Measurements from ENCODE around the gene CNOT6L. TPM values are rescaled to one million over a fixed set of nuclear protein-coding genes. Genes with fewer than 3 reads are reported as not detected.

Gene CNOT6L
- total RNA-seq, 2 experiments from 2014 or later: 108 to 122 TPM

- H3K27me3 Mint-ChIP-seq: no peaks in the 10 kb centered on the region
- H3K4me3 Mint-ChIP-seq: peak overlapping the region; percentile 95
- H3K27ac Mint-ChIP-seq: peak overlapping the region; percentile 100
- ChIA-PET POLR2A (interaction anchor here (0.6 to 2.8 kb wide), 5 partner anchors 10 to 91 kb away, joined by 3 to 19 read pairs (median 4); partner anchors contain the start of gene MRPL1), CTCF (interaction anchor here (0.7 to 3.0 kb wide), 5 partner anchors 14 to 41 kb away, joined by 3 to 14 read pairs (median 5); no protein-coding TSS in a partner anchor)
- H3K4me1 Mint-ChIP-seq: peaks cover 46% of the 10 kb centered on the region
- peaks cover 26% of the 10 kb centered on the region for H3K36me3 Mint-ChIP-seq (ENCODE audit: low read depth)
- DNase-seq: no peak
- no peaks in the 10 kb centered on the region for H3K9me3 Mint-ChIP-seq
These were observed 255 bp upstream of the CNOT6L start for GRCh38 chr4:77819404-77819842.

DNA sequence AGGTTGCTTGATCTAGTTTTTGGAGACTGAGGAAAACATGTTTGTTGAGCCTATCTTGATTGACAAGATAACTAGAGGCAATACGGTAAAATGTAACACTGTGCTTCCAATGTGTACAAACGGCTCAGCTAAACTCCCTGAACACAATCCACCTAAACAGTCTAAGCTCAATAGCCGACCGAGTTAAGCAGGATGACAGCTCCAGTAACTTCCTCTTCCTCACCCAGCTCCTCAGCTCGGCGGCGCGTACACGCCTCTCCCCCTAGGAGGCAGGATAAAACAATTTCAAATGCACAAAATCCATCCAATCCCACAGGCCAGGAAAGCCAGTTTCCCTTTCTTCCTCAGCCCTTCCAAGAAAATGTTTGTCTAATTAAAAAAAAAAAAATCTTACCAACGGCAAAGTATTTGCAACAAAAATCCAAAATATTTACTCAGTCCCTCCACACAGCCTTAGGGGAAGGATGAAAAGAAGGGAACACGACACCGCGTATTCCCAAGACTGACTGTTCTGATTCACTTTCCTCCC is 1.0 kb downstream of the CNOT6L start:
- Mint-ChIP-seq H3K36me3 (ENCODE audit: low read depth) (peaks cover 32% of the 10 kb centered on the region), H3K27ac (peak overlapping the region; percentile 96), H3K27me3 (no peaks in the 10 kb centered on the region), H3K9me3 (no peaks in the 10 kb centered on the region), H3K4me3 (peak overlapping the region; percentile 96), H3K4me1 (peaks cover 56% of the 10 kb centered on the region)
- POLR2A ChIA-PET: interaction anchor here (0.5 to 1.8 kb wide), 7 partner anchors 17 to 799 kb away, joined by 3 to 11 read pairs (median 4); partner anchors contain the start of gene MRPL1
- CTCF ChIA-PET: interaction anchor here (0.7 to 2.3 kb wide), 11 partner anchors 9 to 113 kb away, joined by 3 to 8 read pairs (median 4); partner anchors contain the start of gene MRPL1
- DNase-seq: peak; percentile 57

DNA sequence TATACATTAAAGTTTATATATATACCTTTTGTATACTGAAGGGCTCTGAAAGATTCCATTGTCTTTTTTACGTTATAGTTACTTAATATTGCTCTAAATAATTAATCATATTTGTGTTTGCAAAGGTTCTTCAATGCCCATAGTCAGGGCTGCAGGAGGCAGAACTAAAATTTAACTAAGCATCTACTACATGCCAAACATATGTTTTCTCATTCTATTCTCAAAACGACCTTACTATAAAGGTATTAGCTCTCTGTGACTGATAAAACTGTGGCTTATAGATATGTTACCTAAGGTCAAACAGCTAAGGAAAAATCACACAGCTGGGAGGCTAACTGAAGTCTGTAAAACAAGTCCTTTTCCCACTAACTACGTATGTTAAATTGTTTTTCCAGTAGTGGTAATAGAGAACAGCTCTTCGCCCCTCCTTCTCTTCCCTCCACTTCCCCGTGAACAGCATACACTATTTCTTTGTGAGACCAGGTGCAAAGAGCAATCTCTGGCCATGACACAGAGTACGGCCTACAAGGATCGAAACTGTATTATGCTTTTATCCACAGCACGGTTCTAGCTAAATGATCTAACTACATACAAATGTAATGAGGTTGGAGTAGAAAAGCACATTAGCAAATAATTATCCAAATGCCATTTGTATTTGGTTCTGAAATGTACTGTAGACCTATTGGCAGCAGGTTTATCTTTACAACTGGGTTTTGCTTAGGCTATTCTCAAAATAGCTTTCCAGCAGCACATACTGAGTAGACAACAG is 1.7 kb downstream of the CNOT6L start:
- peaks cover 55% of the 10 kb centered on the region for H3K4me1 Mint-ChIP-seq
- CTCF ChIA-PET: interaction anchor here (0.8 to 2.3 kb wide), 10 partner anchors 8 to 112 kb away, joined by 3 to 8 read pairs (median 4); partner anchors contain the start of gene MRPL1
- POLR2A ChIA-PET: interaction anchor here (0.5 to 1.8 kb wide), 4 partner anchors 16 to 45 kb away, joined by 3 to 11 read pairs (median 5); partner anchors contain the start of gene MRPL1
- H3K27me3 Mint-ChIP-seq: no peaks in the 10 kb centered on the region
- peaks cover 1% of the 10 kb centered on the region for H3K9me3 Mint-ChIP-seq
- H3K27ac Mint-ChIP-seq: peak overlapping the region; percentile 96
- DNase-seq: peak; percentile 18
- peaks cover 36% of the 10 kb centered on the region for H3K36me3 Mint-ChIP-seq (ENCODE audit: low read depth)
- H3K4me3 Mint-ChIP-seq: peak overlapping the region; percentile 96

GRCh38 chr4:77816546-77816945 is 2.6 kb downstream of the CNOT6L start:
- CTCF ChIA-PET: no interaction called here
- POLR2A ChIA-PET: interaction anchor here (1.0 kb wide), 1 partner anchor 45 kb away, joined by 3 read pairs; no protein-coding TSS in a partner anchor
- Mint-ChIP-seq H3K36me3 (ENCODE audit: low read depth) (peaks cover 39% of the 10 kb centered on the region), H3K4me1 (peaks cover 52% of the 10 kb centered on the region), H3K9me3 (peaks cover 1% of the 10 kb centered on the region), H3K27ac (no peak overlapping the region), H3K27me3 (no peaks in the 10 kb centered on the region), H3K4me3 (peak overlapping the region; percentile 59)
- no peak for DNase-seq

DNA sequence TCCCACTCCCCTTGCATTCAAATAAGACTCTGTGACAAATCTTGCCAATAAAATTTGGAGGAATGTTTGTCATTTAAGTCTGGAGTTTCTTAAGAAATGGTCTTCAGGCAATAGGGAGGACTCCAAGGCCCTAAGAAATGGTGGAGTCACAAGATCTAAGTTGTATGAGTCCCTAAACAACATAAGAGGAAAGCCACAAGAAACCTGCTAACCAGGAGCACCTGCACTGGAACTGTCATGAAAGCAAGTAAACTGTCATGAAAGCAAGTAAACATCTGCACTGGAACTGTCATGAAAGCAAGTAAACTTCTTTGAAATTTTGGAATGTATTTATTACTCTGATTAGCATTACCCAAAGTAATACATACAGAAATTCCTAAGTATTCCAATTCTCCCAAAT is 3.5 kb downstream of the CNOT6L start:
- Mint-ChIP-seq H3K9me3 (peaks cover 1% of the 10 kb centered on the region), H3K4me1 (peaks cover 54% of the 10 kb centered on the region), H3K27me3 (no peaks in the 10 kb centered on the region), H3K27ac (peak overlapping the region; percentile 43), H3K36me3 (ENCODE audit: low read depth) (peaks cover 48% of the 10 kb centered on the region), H3K4me3 (peak overlapping the region; percentile 37)
- ChIA-PET CTCF (no interaction called here), POLR2A (no interaction called here)
- peak; percentile 40 for DNase-seq

DNA sequence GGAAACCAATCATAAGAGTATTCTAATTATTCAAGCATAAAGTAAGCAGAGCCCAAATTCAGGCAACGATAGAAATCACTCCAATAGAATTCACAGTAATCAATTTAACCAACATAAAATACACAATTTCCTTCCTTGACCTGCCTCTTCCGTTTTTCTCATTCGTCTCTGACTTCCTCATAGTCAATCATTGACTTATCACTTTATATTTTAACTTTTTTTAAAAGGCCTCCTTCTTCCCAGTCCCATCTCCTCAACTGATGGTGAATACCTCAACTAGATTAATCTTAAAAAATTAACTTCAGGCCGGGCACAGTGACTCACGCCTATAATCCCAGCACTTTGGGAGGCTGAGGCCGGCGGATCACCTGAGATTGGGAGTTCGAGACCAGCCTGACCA is 13.3 kb downstream of the CNOT6L start:
- H3K27me3 Mint-ChIP-seq: no peaks in the 10 kb centered on the region
- no peak overlapping the region for H3K4me3 Mint-ChIP-seq
- peaks cover 37% of the 10 kb centered on the region for H3K36me3 Mint-ChIP-seq (ENCODE audit: low read depth)

DNA sequence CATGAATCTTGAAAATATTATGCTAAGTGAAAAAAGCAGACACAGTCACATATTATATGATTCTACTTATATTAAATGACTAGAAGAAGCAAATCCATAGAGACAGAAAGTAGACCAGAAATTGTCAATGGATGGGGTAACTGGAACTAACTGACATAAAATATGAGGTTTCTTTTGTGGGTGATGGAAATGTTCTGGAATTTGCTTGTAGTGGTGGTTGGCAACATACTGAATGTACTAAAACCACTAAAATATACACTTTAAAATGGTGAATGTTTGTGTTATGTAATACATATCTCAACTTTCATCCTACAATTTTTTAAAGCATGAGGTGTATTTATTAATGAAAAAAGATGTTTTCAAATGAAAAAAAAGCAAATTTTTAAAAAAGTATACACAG is 14.7 kb downstream of the CNOT6L start:
- CTCF ChIA-PET: interaction anchor here (1.2 kb wide), 1 partner anchor 84 kb away, joined by 3 read pairs; no protein-coding TSS in a partner anchor
- Mint-ChIP-seq H3K27me3 (no peaks in the 10 kb centered on the region), H3K27ac (no peak overlapping the region), H3K36me3 (ENCODE audit: low read depth) (peaks cover 33% of the 10 kb centered on the region), H3K9me3 (no peaks in the 10 kb centered on the region), H3K4me3 (no peak overlapping the region), H3K4me1 (peaks cover 53% of the 10 kb centered on the region)
- DNase-seq: no peak
- POLR2A ChIA-PET: no interaction called here

More for the DNA sequence above, 13.3 kb downstream of the CNOT6L start:
- DNase-seq: no peak
- ChIA-PET POLR2A (no interaction called here), CTCF (interaction anchor here (1.2 kb wide), 1 partner anchor 82 kb away, joined by 3 read pairs; no protein-coding TSS in a partner anchor)
- Mint-ChIP-seq H3K4me1 (peaks cover 51% of the 10 kb centered on the region), H3K27ac (no peak overlapping the region), H3K9me3 (no peaks in the 10 kb centered on the region)

GRCh38 chr4:77802402-77802801 is 16.8 kb downstream of the CNOT6L start:
- POLR2A ChIA-PET: no interaction called here

DNA sequence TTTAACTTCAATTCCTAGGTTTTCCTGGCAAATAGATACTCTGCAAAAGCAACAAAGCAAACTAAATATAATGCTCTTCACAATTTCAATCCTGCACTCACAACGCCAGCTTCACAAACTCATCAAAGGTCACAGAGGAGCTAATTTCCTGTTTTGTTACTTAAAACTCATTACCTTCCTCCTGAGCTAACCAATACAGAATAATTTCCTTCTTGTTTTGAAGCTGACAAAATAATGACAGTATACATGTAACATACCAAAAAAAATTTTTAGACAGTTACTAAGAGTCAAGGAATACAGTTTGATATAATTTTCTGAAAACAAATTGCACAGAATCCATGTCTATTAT is 17.9 kb downstream of the CNOT6L start:
- Mint-ChIP-seq H3K4me1 (peaks cover 59% of the 10 kb centered on the region), H3K27me3 (no peaks in the 10 kb centered on the region), H3K27ac (peak overlapping the region; percentile 77), H3K4me3 (peak overlapping the region; percentile 62), H3K36me3 (ENCODE audit: low read depth) (peaks cover 41% of the 10 kb centered on the region), H3K9me3 (peaks cover 3% of the 10 kb centered on the region)
- POLR2A ChIA-PET: interaction anchor here (0.6 to 1.1 kb wide), 4 partner anchors 17 to 88 kb away, joined by 3 to 6 read pairs (median 4); no protein-coding TSS in a partner anchor
- DNase-seq: peak; percentile 8
- CTCF ChIA-PET: interaction anchor here (1.1 to 1.5 kb wide), 4 partner anchors 11 to 50 kb away, joined by 3 to 4 read pairs (median 3); no protein-coding TSS in a partner anchor

More at GRCh38 chr4:77802402-77802801, 16.8 kb downstream of the CNOT6L start:
- Mint-ChIP-seq H3K27ac (no peak overlapping the region), H3K4me1 (peaks cover 61% of the 10 kb centered on the region), H3K4me3 (no peak overlapping the region), H3K36me3 (ENCODE audit: low read depth) (peaks cover 40% of the 10 kb centered on the region), H3K27me3 (no peaks in the 10 kb centered on the region), H3K9me3 (no peaks in the 10 kb centered on the region)
- CTCF ChIA-PET: no interaction called here
- no peak for DNase-seq

DNA sequence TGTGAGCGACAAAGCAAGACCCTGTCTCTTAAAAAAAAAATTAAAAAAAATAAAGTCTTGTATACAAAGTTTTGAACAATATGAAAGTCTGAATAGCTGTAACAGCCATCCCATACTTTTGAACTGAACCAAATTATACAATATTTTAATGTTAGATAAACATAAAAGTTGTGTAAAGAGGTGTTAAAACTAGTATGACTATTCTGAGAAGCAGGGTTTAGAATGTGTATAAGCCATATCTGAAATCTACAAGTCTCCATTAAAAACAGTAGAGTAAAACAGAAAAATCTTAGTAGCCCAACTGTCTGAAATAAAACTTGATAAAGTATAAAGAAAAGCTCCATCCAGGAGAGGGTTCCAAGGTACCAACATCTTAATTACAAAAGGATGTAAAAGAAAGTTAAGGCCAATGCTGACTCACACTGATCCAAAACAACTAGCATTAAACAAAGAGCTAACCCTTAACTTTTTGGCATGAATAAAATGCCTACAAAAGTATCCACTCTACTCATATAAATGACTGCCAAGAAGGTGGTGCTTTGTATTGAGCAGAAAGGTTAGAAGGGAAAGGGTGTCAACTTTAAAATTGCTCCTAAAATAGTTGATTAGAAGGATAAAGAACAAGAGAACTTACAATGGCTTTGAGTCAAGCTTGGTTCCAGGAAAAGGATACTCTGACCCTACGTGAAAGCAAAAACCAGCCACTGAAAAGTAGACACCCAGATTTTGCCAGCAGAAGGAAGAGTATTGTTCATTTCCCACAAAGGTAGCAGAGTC is 18.5 kb downstream of the CNOT6L start:
- CTCF ChIA-PET: interaction anchor here (0.6 to 1.5 kb wide), 6 partner anchors 11 to 76 kb away, joined by 3 to 4 read pairs (median 3); no protein-coding TSS in a partner anchor
- Mint-ChIP-seq H3K4me1 (peaks cover 57% of the 10 kb centered on the region), H3K27me3 (no peaks in the 10 kb centered on the region), H3K9me3 (peaks cover 5% of the 10 kb centered on the region), H3K36me3 (ENCODE audit: low read depth) (peaks cover 42% of the 10 kb centered on the region), H3K4me3 (peak overlapping the region; percentile 62), H3K27ac (peak overlapping the region; percentile 77)
- POLR2A ChIA-PET: interaction anchor here (0.7 to 1.1 kb wide), 3 partner anchors 17 to 66 kb away, joined by 3 to 6 read pairs (median 4); no protein-coding TSS in a partner anchor
- DNase-seq: no peak

DNA sequence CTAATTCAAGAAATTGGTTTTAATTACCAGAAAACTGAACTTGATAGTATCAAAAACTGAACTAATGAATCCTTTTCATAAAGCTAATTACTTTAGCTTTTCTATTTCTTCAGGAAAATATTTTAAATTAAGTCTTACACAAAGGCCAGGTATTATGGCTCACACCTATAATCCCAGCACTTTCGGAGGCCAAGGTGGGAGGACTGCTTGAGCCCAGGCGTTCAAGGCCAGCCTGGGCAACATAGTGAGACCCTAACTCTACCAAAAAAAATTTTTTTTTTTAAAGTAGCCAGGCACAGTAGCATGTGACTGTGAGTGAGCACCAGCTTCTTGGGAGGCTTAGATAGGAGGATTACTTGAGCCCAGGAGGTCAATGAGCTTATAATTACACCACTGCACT is 19.1 kb downstream of the CNOT6L start:
- Mint-ChIP-seq H3K4me1 (peaks cover 58% of the 10 kb centered on the region), H3K27ac (peak overlapping the region; percentile 69), H3K27me3 (no peaks in the 10 kb centered on the region), H3K36me3 (ENCODE audit: low read depth) (peaks cover 47% of the 10 kb centered on the region), H3K9me3 (peaks cover 8% of the 10 kb centered on the region), H3K4me3 (no peak overlapping the region)
- DNase-seq: no peak
- ChIA-PET CTCF (interaction anchor here (0.6 to 1.5 kb wide), 6 partner anchors 10 to 75 kb away, joined by 3 to 4 read pairs (median 3); no protein-coding TSS in a partner anchor), POLR2A (interaction anchor here (1.1 kb wide), 1 partner anchor 65 kb away, joined by 3 read pairs; no protein-coding TSS in a partner anchor)

DNA sequence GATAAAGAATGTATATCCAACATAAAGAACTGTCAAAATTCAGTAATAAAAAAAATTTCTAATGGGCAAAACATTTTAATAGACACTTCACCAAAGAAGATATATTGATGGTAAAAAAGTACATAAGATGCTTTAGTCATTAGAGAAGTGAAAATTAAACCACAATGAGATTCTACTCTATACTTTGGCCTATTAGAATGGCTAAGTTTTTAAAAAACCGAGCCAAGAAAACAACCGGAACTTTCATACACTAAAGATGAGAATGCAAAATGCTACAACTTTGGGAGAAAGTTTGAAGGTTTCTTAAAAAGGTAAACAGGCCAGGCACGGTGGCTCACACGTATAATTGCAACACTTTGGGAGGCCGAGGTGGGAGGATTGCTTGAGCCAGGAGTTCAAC is 20.8 kb downstream of the CNOT6L start:
- Mint-ChIP-seq H3K9me3 (peaks cover 8% of the 10 kb centered on the region), H3K27ac (no peak overlapping the region), H3K36me3 (ENCODE audit: low read depth) (peaks cover 48% of the 10 kb centered on the region), H3K4me3 (no peak overlapping the region), H3K27me3 (no peaks in the 10 kb centered on the region), H3K4me1 (peaks cover 60% of the 10 kb centered on the region)
- DNase-seq: no peak
- CTCF ChIA-PET: interaction anchor here (1.1 kb wide), 1 partner anchor 8 kb away, joined by 4 read pairs; no protein-coding TSS in a partner anchor
- POLR2A ChIA-PET: no interaction called here
